IMR-90 (cell line): Measurements from ENCODE around the gene NEUROG1. TPM values are rescaled to one million over a fixed set of nuclear protein-coding genes. Genes with fewer than 3 reads are reported as not detected.

Experiments used
- ATAC-seq: fragments of 200-7000 bp; cut with Tn5 transposase; 2 replicates; pipeline ENCODE4 v1.9.1; 2020; ENCODE audit warnings: low read depth, mild to moderate bottlenecking, moderate library complexity
- BruUV-seq: library from RNA; stranded (reverse); fragments of 400-500 nt; replicated peaks from 2 replicates; lab custom pipeline; 2021; lab: Mats Ljungman, UMichigan
- CTCF ChIA-PET: fragments of 300-600 bp; formaldehyde crosslinking; extraction: SDS; loops from one replicate; lab custom pipeline; 2021; ENCODE audit warnings: antibody characterized with exemption; lab: Yijun Ruan, JAX
- POLR2A ChIA-PET: fragments of 300-600 bp; sonication (Branson Sonifier 250); formaldehyde crosslinking; loops from one replicate; lab custom pipeline; 2022; ENCODE audit warnings: antibody characterized with exemption; ENCODE audit not compliant: unreplicated experiment; lab: Charles Lee
- DNase-seq: peaks from one replicate; pipeline ENCODE4 v3.0.0; 2013
- H2AFZ ChIP-seq: replicated peaks from 2 replicates; pipeline ENCODE3; 2013; ENCODE audit warnings: low read length, mild to moderate bottlenecking; ENCODE audit not compliant: poor library complexity
- H2AK5ac ChIP-seq: 2 replicates; pipeline ENCODE4 v1.6.1; 2013; ENCODE audit warnings: low read depth, low read length, inconsistent platforms
- H2AK9ac ChIP-seq: replicated peaks from 2 replicates; pipeline ENCODE3; 2013; ENCODE audit warnings: mild to moderate bottlenecking, low read depth, low read length, moderate library complexity; ENCODE audit not compliant: poor library complexity
- H2BK120ac ChIP-seq: 2 replicates; pipeline ENCODE4 v1.6.1; 2013; ENCODE audit warnings: low read depth, low read length, inconsistent platforms
- H2BK15ac ChIP-seq: 3 replicates; pipeline ENCODE4 v1.6.1; 2013; ENCODE audit warnings: low read depth, low read length, inconsistent platforms
- H2BK20ac ChIP-seq: 2 replicates; pipeline ENCODE4 v1.6.1; 2013; ENCODE audit warnings: low read depth, mild to moderate bottlenecking, inconsistent platforms, low read length, moderate library complexity
- H2BK5ac ChIP-seq: 2 replicates; pipeline ENCODE4 v1.6.1; 2013; ENCODE audit warnings: mild to moderate bottlenecking, low read depth, low read length, inconsistent platforms; ENCODE audit not compliant: poor library complexity, severe bottlenecking
- H3K14ac ChIP-seq: replicated peaks from 2 replicates; pipeline ENCODE4 v1.6.1; 2013; ENCODE audit warnings: low read depth, low read length, inconsistent platforms
- H3K18ac ChIP-seq: 2 replicates; pipeline ENCODE4 v1.6.1; 2013; ENCODE audit warnings: low read depth, low read length, control low read depth
- H3K23ac ChIP-seq: 2 replicates; pipeline ENCODE4 v1.6.1; 2013; ENCODE audit warnings: low read depth, low read length, inconsistent platforms
- H3K27ac ChIP-seq: 2 replicates; pipeline ENCODE4 v1.5.1; 2013; ENCODE audit warnings: mild to moderate bottlenecking, control low read depth, low read length; ENCODE audit not compliant: insufficient read depth
- H3K27me3 ChIP-seq: 2 replicates; pipeline ENCODE4 v1.6.1; 2013; ENCODE audit warnings: low read length; ENCODE audit not compliant: control insufficient read depth, insufficient read depth
- H3K36me3 ChIP-seq: 2 replicates; pipeline ENCODE4 v1.6.1; 2013; ENCODE audit warnings: low read length, mixed read lengths; ENCODE audit not compliant: control insufficient read depth, insufficient read depth
- H3K4ac ChIP-seq: 2 replicates; pipeline ENCODE4 v1.6.1; 2013; ENCODE audit warnings: low read depth, low read length, inconsistent platforms
- H3K4me1 ChIP-seq: 2 replicates; pipeline ENCODE4 v1.6.1; 2013; ENCODE audit warnings: low read length, mixed read lengths; ENCODE audit not compliant: control insufficient read depth, insufficient read depth
- H3K4me2 ChIP-seq: 2 replicates; pipeline ENCODE4 v1.6.1; 2013; ENCODE audit warnings: low read depth, mild to moderate bottlenecking, control low read depth, low read length, moderate library complexity
- H3K4me3 ChIP-seq: 2 replicates; pipeline ENCODE4 v1.5.1; 2013; ENCODE audit warnings: low read depth, mild to moderate bottlenecking, control low read depth, low read length, moderate library complexity; ENCODE audit not compliant: insufficient read depth
- H3K56ac ChIP-seq: 2 replicates; pipeline ENCODE4 v1.6.1; 2013; ENCODE audit warnings: low read length, inconsistent platforms; ENCODE audit not compliant: insufficient read depth; ENCODE audit errors: extremely low read depth
- H3K79me1 ChIP-seq, 2 experiments: 2 replicates each; pipeline ENCODE4 v1.6.1; 2013; ENCODE audit warnings: low read length in 2 of 2, inconsistent platforms in 1 of 2, low read depth in 1 of 2
- H3K9ac ChIP-seq: 2 replicates; pipeline ENCODE4 v1.6.1; 2013; ENCODE audit warnings: low read depth, low read length, control low read depth
- H3K9me1 ChIP-seq: 2 replicates; pipeline ENCODE4 v1.6.1; 2013; ENCODE audit warnings: low read length, inconsistent platforms; ENCODE audit not compliant: insufficient read depth
- H3K9me3 ChIP-seq: 2 replicates; pipeline ENCODE4 v1.6.1; 2013; ENCODE audit warnings: low read length; ENCODE audit not compliant: control insufficient read depth, insufficient read depth
- H4K20me1 ChIP-seq: 2 replicates; pipeline ENCODE4 v1.6.1; 2013; ENCODE audit warnings: low read length, inconsistent platforms; ENCODE audit not compliant: insufficient read depth
- H4K5ac ChIP-seq: 2 replicates; pipeline ENCODE4 v1.6.1; 2013; ENCODE audit warnings: mild to moderate bottlenecking, low read depth, low read length, control low read depth
- H4K8ac ChIP-seq, 2 experiments: 2 replicates each; pipeline ENCODE4 v1.6.1; 2013; ENCODE audit warnings: low read depth in 2 of 2, low read length in 2 of 2, control low read depth in 1 of 2, inconsistent platforms in 1 of 2
- H4K91ac ChIP-seq: 2 replicates; pipeline ENCODE4 v1.6.1; 2013; ENCODE audit warnings: low read depth, low read length, inconsistent platforms; ENCODE audit not compliant: insufficient read depth
- BHLHE40 ChIP-seq: fragments of 150-350 bp; IDR thresholded peaks from 2 replicates; pipeline ENCODE4 v1.6.1; 2016; ENCODE audit warnings: mild to moderate bottlenecking, low read depth, low read length
- ELK1 ChIP-seq: fragments of 150-350 bp; IDR thresholded peaks from 2 replicates; pipeline ENCODE4 v1.6.1; 2016; ENCODE audit warnings: low read depth, mild to moderate bottlenecking, low read length, moderate library complexity, borderline replicate concordance
- FOS ChIP-seq: fragments of 150-350 bp; IDR thresholded peaks from 2 replicates; pipeline ENCODE4 v1.6.1; 2016; ENCODE audit warnings: low read depth, low read length
- MAFK ChIP-seq: IDR thresholded peaks from 2 replicates; pipeline ENCODE4 v1.6.1; 2012; ENCODE audit warnings: low read depth, low read length, improper control_type of control experiment
- MAZ ChIP-seq: IDR thresholded peaks from 2 replicates; pipeline ENCODE4 v1.6.1; 2012; ENCODE audit warnings: low read depth, mild to moderate bottlenecking, low read length, improper control_type of control experiment, moderate library complexity, borderline replicate concordance
- NFE2L2 ChIP-seq: fragments of 150-350 bp; IDR thresholded peaks from 2 replicates; pipeline ENCODE4 v1.6.1; 2016; ENCODE audit warnings: low read depth, mild to moderate bottlenecking, low read length
- RAD21 ChIP-seq: IDR thresholded peaks from 2 replicates; pipeline ENCODE4 v1.6.1; 2012; ENCODE audit warnings: low read length, improper control_type of control experiment
- RCOR1 ChIP-seq: IDR thresholded peaks from 2 replicates; pipeline ENCODE4 v1.6.1; 2012; ENCODE audit warnings: mild to moderate bottlenecking, low read length, improper control_type of control experiment; ENCODE audit not compliant: insufficient replicate concordance
- USF2 ChIP-seq: fragments of 150-350 bp; IDR thresholded peaks from 2 replicates; pipeline ENCODE4 v1.6.1; 2017; ENCODE audit warnings: mild to moderate bottlenecking, antibody characterized with exemption, low read length, low read depth
- WGBS, 2 experiments: methylation state at CpG; one replicate each; pipeline versions ENCODE4 v1.1.5 to v1.1.7; 2013; ENCODE audit warnings: missing lambda C conversion rate in 2 of 2; ENCODE audit not compliant: insufficient read length in 1 of 2; ENCODE audit errors: extremely low coverage in 2 of 2; 5-methylcytosine and 5-hydroxymethylcytosine counted together
- dilution Hi-C: fragments of 300-500 bp; cut with HindIII; formaldehyde crosslinking; loops from one replicate; pipeline ENCODE4 v1.14.3; 2018; ENCODE audit warnings: low sequenced_read_pairs; ENCODE audit not compliant: unreplicated experiment
- in situ Hi-C: fragments of 300-500 bp; cut with MboI; formaldehyde crosslinking; loops from 3 replicates; pipeline ENCODE4 v1.14.3; 2019; ENCODE audit warnings: low sequenced_read_pairs, inconsistent platforms, mixed read lengths
- intact Hi-C: fragments of 100-400 bp; cut with micrococcal nuclease; formaldehyde crosslinking; loops from 2 replicates; pipeline ENCODE4 v1.10.0; 2022
- polyA plus RNA-seq, 3 experiments: library from polyadenylated mRNA; depleted of rRNA; stranded (reverse); fragments of >200 nt; gene quantifications; 2 replicates each; pipeline ENCODE4 v1.2.3, GENCODE V29; 2012; ENCODE audit warnings: low replicate concordance in 1 of 3
- total RNA-seq: library from RNA; depleted of rRNA; stranded (reverse); fragments of >200 nt; gene quantifications from 2 replicates; pipeline ENCODE4 v1.2.3, GENCODE V29; 2012

NEUROG1 gene
- total and polyA plus RNA-seq, 2 of the 4 experiments (the other 2 are of a cell fraction), result not detected

- Histone ChIP-seq H3K14ac (no peak overlapping the region), H2AK9ac (no peak overlapping the region), H3K36me3 (no peaks in the 10 kb centered on the region), H3K27ac (no peak overlapping the region), H2AFZ (no peak overlapping the region), H3K4me1 (no peaks in the 10 kb centered on the region), H3K9me1 (no peaks in the 10 kb centered on the region), H2BK15ac (no peak overlapping the region), H3K9ac (no peak overlapping the region), H3K56ac (no peak overlapping the region), H3K4me2 (no peak overlapping the region), H2BK120ac (no peak overlapping the region), H3K23ac (no peak overlapping the region), H3K9me3 (no peaks in the 10 kb centered on the region; the same call in 1 of the 2 replicates), H3K4me3 (no peak overlapping the region), H2BK5ac (no peak overlapping the region), H4K20me1 (no peaks in the 10 kb centered on the region), H2AK5ac (no peak overlapping the region), H4K5ac (no peak overlapping the region), H3K18ac (no peak overlapping the region), H4K8ac (no peak overlapping the region), H3K79me1 (no peaks in the 10 kb centered on the region), H3K4ac (no peak overlapping the region), H2BK20ac (no peak overlapping the region), H4K91ac (no peak overlapping the region), H3K27me3 (peaks cover 50% of the 10 kb centered on the region)
- WGBS, 2 experiments, result 66% methylated on average over 2 of the region's 6 CpGs; no CpG with 5 or more reads in 1 of the 2 experiments
- intact Hi-C loops (no loop called here), in situ Hi-C loops (no loop called here), dilution Hi-C loops (no loop called here)
- DNase-seq (no peak), ATAC-seq (no peak)
- POLR2A ChIA-PET, result no interaction called here
- TF ChIP-seq BHLHE40, result no peak
- TF ChIP-seq RCOR1, result no peak
- TF ChIP-seq ELK1, result no peak
- no peak for TF ChIP-seq NFE2L2
- TF ChIP-seq FOS, result no peak
- TF ChIP-seq MAZ, result no peak
- no peak for TF ChIP-seq MAFK
- no peak for TF ChIP-seq RAD21
- no peak for TF ChIP-seq USF2
- BruUV-seq, result no TSS peak
- CTCF ChIA-PET, result no interaction called here
Measured at GRCh38 chr5:135582099-135582781, 46.5 kb upstream of the NEUROG1 start.
